SIG-M5 treated with dmso at 0.1 percent for 504 hours (cell line): Measurements from ENCODE around the gene DDAH1.
"Not testable (repeated sequence)": the region's sequence is repeated elsewhere in the genome, so short reads cannot be mapped to it uniquely, and the experiment has no call there.

Experiments
- DNase-seq: peaks from one replicate; lab custom pipeline; 2025; ENCODE audit not compliant: unreplicated experiment; lab: John Stamatoyannopoulos, UW

DDAH1 gene

GRCh38 chr1:85361606-85362296 is 103.2 kb downstream of the DDAH1 start:
- DNase-seq, result no peak

DNA sequence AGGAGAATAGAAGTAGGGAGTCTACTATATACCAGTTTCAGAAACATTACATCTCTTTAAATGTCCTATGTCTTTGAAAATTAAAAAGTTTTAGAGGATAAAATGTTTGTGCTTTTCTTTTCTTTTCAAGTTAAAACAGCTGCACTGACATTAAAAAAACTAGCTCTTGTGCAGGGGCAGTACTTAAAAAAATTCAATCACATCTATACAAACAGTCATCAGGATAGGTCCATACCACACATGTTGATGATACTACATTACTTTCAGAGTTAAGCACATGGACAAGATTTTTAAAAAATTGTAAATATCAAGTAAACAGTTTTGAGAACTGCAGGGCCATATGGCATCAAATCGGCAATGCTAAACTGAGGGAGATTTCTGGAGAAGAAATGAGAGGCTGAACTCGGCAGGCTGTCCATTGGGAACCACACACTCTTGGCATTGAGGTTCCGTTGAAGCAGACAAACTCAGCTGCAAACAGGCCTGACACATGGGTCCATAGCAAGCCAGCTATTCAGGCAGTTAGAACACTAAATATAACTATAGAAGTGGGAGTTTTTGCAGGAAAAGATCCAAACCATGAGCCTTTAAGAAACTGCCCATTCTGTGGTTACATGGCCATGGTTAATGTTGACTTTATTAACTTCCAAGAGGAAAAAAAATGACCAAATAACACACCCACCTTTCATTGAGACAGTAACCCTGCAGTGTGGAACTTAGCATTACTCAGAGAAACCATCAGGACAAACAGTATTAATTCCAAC is 104.0 kb downstream of the DDAH1 start:
- DNase-seq, result no peak

GRCh38 chr1:85359874-85360721 is 104.9 kb downstream of the DDAH1 start:
- no peak for DNase-seq

- no peak for DNase-seq
Observed at GRCh38 chr1:85358702-85359438, 106.1 kb downstream of the DDAH1 start.

DNA sequence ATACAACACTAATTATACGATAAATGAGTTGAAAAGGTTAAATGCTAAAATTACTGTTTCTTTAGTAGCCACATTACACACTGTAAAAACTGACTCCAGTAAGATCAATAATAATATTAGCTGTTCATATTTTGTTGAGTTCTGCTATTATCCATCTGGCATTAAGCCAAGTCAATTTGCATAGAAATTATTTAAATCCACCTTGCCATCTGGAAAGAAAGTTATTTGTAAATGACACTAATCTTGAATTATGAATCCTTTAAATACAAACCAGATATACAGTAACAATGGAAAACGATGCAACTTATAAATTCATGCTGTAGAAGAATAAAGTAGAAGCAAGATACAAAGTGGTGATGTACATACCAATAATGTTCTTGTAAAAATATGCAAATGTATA is 107.1 kb downstream of the DDAH1 start:
- no peak for DNase-seq

DNA sequence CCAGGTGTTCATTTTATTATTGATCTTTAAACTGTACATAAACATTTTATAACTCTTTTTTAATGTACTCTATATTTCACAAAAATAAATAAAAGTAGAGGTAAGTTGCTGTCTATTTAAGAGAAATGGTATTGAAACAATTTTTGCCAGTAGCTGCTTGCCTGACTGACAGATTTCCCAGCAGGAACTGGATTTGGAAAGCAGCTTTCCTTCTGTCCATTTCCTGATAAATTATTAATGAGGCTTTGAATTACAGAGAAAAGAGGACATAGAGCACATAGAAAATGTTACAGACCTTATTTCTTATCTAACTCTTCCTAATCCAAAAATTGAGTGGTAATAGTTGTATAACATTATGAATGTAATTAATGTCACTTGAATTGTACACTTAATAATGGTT is 108.8 kb downstream of the DDAH1 start:
- DNase-seq, result no peak

DNA sequence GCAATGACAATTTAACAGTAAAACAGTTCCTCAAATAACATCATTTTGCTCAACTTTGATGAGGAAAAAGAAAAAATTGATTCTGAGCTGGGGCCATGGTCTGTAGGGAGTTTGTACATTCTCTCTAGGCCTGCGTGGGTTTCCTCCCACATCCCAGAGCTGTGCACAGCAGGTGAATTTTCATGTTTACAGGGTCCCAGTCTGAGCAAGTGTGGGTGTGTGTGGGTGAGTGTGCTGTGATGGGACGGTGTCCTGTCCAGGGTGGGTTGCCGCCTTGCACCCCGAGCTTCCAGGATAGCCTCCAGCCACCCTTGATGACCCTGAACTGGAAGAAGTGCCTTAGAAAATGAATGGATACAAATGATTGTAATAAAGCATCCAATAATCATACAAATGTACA is 112.9 kb downstream of the DDAH1 start:
- no peak for DNase-seq

DNA sequence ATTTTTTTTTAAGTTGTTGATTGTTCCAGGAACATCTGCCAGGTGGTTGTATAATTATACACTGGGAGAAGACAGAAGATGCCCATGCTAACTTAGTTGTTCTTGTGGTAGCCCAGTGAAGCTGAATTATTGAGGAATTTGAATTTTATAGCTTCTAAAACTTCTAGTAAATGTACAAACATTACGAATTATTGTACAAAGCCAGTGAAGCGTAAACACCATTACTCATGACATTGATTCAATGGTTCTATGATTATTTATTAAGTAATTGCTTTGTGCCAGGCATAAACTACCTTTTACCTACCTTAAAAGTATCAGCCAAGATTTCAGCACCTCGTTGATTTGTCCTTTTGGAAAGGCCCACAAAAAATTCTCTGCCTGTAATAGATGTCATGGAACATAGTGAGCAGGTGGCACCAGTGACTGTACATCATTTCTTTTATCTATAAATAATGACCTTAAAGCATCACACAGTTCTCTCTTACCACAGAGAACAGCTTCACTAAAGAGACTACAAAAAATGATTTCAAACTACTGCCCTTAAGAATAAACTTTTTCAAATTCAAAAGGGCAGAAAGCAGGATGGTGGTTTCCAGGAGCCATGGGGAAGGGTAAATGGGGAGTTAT is 113.6 kb downstream of the DDAH1 start:
- no peak for DNase-seq

GRCh38 chr1:85349224-85349623 is 115.7 kb downstream of the DDAH1 start:
- no peak for DNase-seq

DNA sequence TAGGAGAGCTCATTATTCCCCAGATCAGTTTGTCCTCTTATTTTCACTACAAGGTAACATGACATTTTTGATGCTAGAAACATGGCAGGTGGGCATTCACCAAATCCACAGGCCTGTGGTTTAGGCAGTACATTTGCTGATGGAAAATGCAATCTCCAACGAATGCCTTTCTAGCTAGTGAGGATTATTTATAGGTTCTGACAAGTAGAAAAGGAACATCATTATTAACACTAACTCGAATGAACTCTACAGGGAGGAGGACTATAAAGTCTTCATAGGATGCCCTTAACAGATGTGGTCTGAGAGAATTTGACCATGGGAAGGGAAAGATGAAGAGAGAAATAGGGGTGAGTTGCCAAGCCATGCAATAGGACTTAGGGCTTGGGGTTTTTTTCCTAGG is 117.1 kb downstream of the DDAH1 start:
- no peak for DNase-seq

DNA sequence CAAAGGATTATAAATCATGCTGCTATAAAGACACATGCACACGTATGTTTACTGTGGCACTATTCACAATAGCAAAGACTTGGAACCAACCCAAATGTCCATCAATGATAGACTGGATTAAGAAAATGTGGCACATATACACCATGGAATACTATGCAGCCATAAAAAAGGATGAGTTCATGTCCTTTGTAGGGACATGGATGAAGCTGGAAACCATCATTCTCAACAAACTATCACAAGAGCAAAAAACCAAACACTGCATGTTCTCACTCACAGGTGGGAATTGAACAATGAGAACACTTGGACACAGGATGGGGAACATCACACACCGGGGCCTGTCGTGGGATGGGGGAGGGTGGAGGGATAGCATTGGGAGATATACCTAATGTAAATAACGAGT is 117.7 kb downstream of the DDAH1 start:
- DNase-seq, result not testable (repeated sequence)

DNA sequence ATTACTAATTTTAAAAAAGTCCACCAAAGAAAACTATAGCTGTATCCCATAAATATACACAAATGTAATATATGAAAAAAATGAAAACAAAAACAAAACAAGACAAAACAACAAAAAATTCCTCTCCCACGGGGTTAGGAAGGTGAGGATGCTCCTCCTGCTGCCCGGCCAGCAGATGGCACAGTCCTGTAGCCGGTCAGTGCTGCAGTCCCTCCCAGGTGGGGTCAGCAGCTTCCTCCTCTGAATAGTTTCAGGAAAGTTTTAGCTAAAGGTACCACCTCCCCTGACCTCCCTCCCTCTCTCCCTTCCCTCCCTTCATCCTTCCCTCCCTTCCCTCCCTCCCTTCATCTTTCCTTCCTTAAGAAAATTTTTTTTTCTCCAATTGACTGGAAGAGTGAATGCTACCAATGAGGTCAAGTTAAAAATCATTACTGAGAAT is 120.7 kb downstream of the DDAH1 start:
- no peak for DNase-seq

- no peak for DNase-seq
Observed at GRCh38 chr1:85343612-85344255, 121.2 kb downstream of the DDAH1 start.

DNA sequence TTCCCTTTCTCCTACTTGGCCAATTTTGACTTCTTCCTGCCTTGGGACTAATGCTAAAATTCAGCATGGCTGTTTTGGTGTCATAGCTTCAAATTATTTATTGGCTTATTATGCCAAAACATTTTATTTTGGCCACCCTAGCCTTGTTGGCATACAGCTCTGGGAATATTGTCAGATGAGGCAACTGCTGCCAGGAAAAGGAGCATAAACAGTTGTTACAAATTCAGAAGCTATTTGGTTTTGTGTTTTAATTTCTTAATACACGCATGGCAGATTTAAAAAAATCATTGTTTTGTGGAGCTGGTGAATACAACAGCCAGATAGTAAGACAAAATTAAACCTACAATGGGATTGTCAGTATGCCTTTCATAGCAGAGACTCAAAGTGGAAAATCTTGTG is 121.7 kb downstream of the DDAH1 start:
- no peak for DNase-seq

- DNase-seq, result no peak
Observed at GRCh38 chr1:85342207-85342606, 122.8 kb downstream of the DDAH1 start.

GRCh38 chr1:85340427-85340826 is 124.5 kb downstream of the DDAH1 start:
- DNase-seq, result no peak

- DNase-seq, result no peak
Observed at GRCh38 chr1:85339656-85340399, 125.1 kb downstream of the DDAH1 start.

- DNase-seq, result no peak
Observed at GRCh38 chr1:85339089-85339488, 125.9 kb downstream of the DDAH1 start.

GRCh38 chr1:85334962-85335361 is 130.0 kb downstream of the DDAH1 start:
- peak; percentile 66 for DNase-seq
